ENCODE measurements around the gene SYNGR3.

Gene SYNGR3

GRCh38 chr16:2001035-2001434, 11.3 kb downstream of the SYNGR3 start:
- Histone ChIP-seq H3K27me3 (replicated peaks; ENCODE audit: control insufficient read depth, insufficient read depth, low read length) (no peaks in the 10 kb centered on the region), H3K36me3 (ENCODE audit: control insufficient read depth, insufficient read depth, low read length) (peaks cover 50% of the 10 kb centered on the region), H3K4me3 (replicated peaks; ENCODE audit: low read depth, low read length) (no peak overlapping the region)
- no peak for DNase-seq (ENCODE audit: extremely low read depth, insufficient read length)
- TF ChIP-seq CTCF (IDR thresholded peaks at IDR 0.05; ENCODE audit: insufficient read depth, low read length, poor library complexity, severe bottlenecking) = no peak

GRCh38 chr16:2001456-2002355, 11.9 kb downstream of the SYNGR3 start:
- peaks cover 53% of the 10 kb centered on the region for H3K36me3 ChIP-seq (ENCODE audit: control insufficient read depth, insufficient read depth, low read length)
- H3K27me3 ChIP-seq (replicated peaks; ENCODE audit: control insufficient read depth, insufficient read depth, low read length) = no peaks in the 10 kb centered on the region
- TF ChIP-seq CTCF (IDR thresholded peaks at IDR 0.05; ENCODE audit: insufficient read depth, low read length, poor library complexity, severe bottlenecking) = no peak

GRCh38 chr16:2002406-2003230, 12.8 kb downstream of the SYNGR3 start:
- Histone ChIP-seq H3K36me3 (ENCODE audit: control insufficient read depth, insufficient read depth, low read length) (peaks cover 52% of the 10 kb centered on the region), H3K27me3 (replicated peaks; ENCODE audit: control insufficient read depth, insufficient read depth, low read length) (no peaks in the 10 kb centered on the region), H3K4me3 (replicated peaks; ENCODE audit: low read depth, low read length) (no peak overlapping the region)
- no peak for TF ChIP-seq CTCF (IDR thresholded peaks at IDR 0.05; ENCODE audit: insufficient read depth, low read length, poor library complexity, severe bottlenecking)
- DNase-seq (ENCODE audit: extremely low read depth, insufficient read length) = no peak

More at GRCh38 chr16:2001456-2002355, 11.9 kb downstream of the SYNGR3 start:
- no peak for DNase-seq (ENCODE audit: extremely low read depth, insufficient read length)
- H3K4me3 ChIP-seq (replicated peaks; ENCODE audit: low read depth, low read length) = no peak overlapping the region

- Histone ChIP-seq H3K27me3 (replicated peaks; ENCODE audit: control insufficient read depth, insufficient read depth, low read length) (no peaks in the 10 kb centered on the region), H3K36me3 (ENCODE audit: control insufficient read depth, insufficient read depth, low read length) (peaks cover 48% of the 10 kb centered on the region), H3K4me3 (replicated peaks; ENCODE audit: low read depth, low read length) (no peak overlapping the region)
- TF ChIP-seq CTCF (IDR thresholded peaks at IDR 0.05; ENCODE audit: insufficient read depth, low read length, poor library complexity, severe bottlenecking) = no peak
- DNase-seq (ENCODE audit: extremely low read depth, insufficient read length) = no peak
Observed at GRCh38 chr16:2003231-2003826, 13.6 kb downstream of the SYNGR3 start.

GRCh38 chr16:2003827-2004641, 14.3 kb downstream of the SYNGR3 start:
- Histone ChIP-seq H3K4me3 (replicated peaks; ENCODE audit: low read depth, low read length) (no peak overlapping the region), H3K27me3 (replicated peaks; ENCODE audit: control insufficient read depth, insufficient read depth, low read length) (no peaks in the 10 kb centered on the region), H3K36me3 (ENCODE audit: control insufficient read depth, insufficient read depth, low read length) (peaks cover 46% of the 10 kb centered on the region)
- TF ChIP-seq CTCF (IDR thresholded peaks at IDR 0.05; ENCODE audit: insufficient read depth, low read length, poor library complexity, severe bottlenecking) = peak; percentile 100
- peak; percentile 86 for DNase-seq (ENCODE audit: extremely low read depth, insufficient read length)

Measured in GM06990 (cell line).